Islet precursor cell (in vitro differentiated cells): Measurements from ENCODE around the gene HTR3B.
A peak's percentile ranks its signal among the peaks of the same experiment; 100 is the strongest.

Experiments used
- DNase-seq: peaks from one replicate; pipeline ENCODE4 v3.0.0-alpha.2; 2018

HTR3B gene

GRCh38 chr11:113904379-113905101, at the start of gene HTR3B:
Gene HTR3B (plus strand): TSS chr11:113904796. CDS start chr11:113904934, 138 bp downstream.
- DNase-seq: no peak

GRCh38 chr11:113855803-113856202, 48.8 kb upstream of the HTR3B start:
- DNase-seq: no peak

GRCh38 chr11:113856966-113857759, 47.4 kb upstream of the HTR3B start:
- DNase-seq: no peak

GRCh38 chr11:113859665-113860064, 44.9 kb upstream of the HTR3B start:
- no peak for DNase-seq

- DNase-seq: no peak
Measured at GRCh38 chr11:113862435-113862834, 42.2 kb upstream of the HTR3B start.

- no peak for DNase-seq
Measured at GRCh38 chr11:113864410-113864809, 40.2 kb upstream of the HTR3B start.

GRCh38 chr11:113865873-113866272, 38.7 kb upstream of the HTR3B start:
- DNase-seq: no peak

GRCh38 chr11:113867843-113868503, 36.6 kb upstream of the HTR3B start:
- DNase-seq: no peak

GRCh38 chr11:113871336-113871735, 33.3 kb upstream of the HTR3B start:
- DNase-seq: no peak

- DNase-seq: no peak
Measured at GRCh38 chr11:113873236-113873626, 31.4 kb upstream of the HTR3B start.

GRCh38 chr11:113874096-113874495, 30.5 kb upstream of the HTR3B start:
- DNase-seq: no peak

- DNase-seq: peak; percentile 48
Measured at GRCh38 chr11:113874581-113875233, 29.9 kb upstream of the HTR3B start.

GRCh38 chr11:113875234-113876073, 29.1 kb upstream of the HTR3B start, which contains the start of gene USP28:
Gene USP28 (minus strand): TSS chr11:113875572. CDS start chr11:113875501, 71 bp downstream.
- DNase-seq: peak; percentile 98

- DNase-seq: no peak
Measured at GRCh38 chr11:113876074-113876797, 28.4 kb upstream of the HTR3B start.

- DNase-seq: no peak
Measured at GRCh38 chr11:113876798-113877669, 27.6 kb upstream of the HTR3B start.

GRCh38 chr11:113877670-113878055, 26.9 kb upstream of the HTR3B start:
- DNase-seq: no peak

GRCh38 chr11:113879446-113879845, 25.1 kb upstream of the HTR3B start:
- DNase-seq: peak; percentile 24

- peak; percentile 4 for DNase-seq
Measured at GRCh38 chr11:113880971-113881370, 23.6 kb upstream of the HTR3B start.

GRCh38 chr11:113881856-113882255, 22.7 kb upstream of the HTR3B start:
- peak; percentile 85 for DNase-seq

- peak; percentile 93 for DNase-seq
Measured at GRCh38 chr11:113884361-113884836, 20.2 kb upstream of the HTR3B start.
